Measurements from ENCODE around the gene MYB. TPM values are rescaled to one million over a fixed set of nuclear protein-coding genes. Genes with fewer than 3 reads are reported as not detected.
"Not testable (repeated sequence)": the region's sequence is repeated elsewhere in the genome, so short reads cannot be mapped to it uniquely, and the experiment has no call there.

The MYB gene
- total and polyA plus RNA-seq, 2 experiments from 2014 or later, result 0.21 to 0.51 TPM

DNA sequence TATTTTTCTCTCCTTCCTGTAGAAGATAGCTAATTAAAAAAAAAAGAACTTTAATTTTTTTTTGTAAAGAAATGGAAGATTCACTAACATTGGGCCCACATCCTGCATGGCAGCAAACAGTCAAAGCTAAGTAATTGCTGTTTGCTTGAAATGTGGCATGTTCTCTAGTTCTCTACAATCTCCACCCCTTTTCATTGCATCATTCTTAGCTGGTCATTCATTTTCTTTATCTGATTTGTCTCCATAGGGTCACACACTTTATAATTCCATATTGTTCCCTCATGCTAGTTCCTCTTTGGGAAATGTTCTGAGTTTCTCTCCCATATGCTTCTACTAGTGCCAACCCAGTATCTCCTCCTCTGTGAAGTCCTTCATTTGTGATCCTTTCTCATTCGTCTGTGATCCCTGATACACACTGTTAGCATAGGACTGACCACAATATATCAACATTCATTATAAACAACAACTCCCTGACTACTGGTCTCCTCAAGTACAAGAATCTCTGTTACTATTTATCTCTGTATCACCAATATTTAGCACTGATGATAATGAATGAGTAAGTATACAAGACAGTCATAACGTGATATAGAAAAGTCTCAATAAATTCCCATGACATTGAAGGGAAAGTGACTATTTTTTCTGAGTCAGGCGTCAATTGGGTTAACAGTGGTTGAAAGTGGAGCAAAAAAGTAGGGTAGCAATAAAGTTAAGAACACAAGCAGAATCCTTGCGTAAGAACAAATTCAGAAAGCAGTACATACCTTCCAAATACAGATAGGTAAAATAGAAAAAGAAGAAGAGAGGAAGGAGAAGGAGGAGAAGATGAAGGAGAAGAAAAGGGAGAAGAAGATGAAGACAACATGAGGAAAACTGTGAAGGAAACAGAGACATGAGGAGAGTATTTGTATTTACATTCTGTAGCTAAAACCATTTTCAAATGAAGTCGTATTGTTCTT is 33.2 kb upstream of the MYB start:
- no peaks in the 10 kb centered on the region for H3K36me3 ChIP-seq
- H3K4me1 ChIP-seq (ENCODE audit: low read depth), result no peaks in the 10 kb centered on the region

DNA sequence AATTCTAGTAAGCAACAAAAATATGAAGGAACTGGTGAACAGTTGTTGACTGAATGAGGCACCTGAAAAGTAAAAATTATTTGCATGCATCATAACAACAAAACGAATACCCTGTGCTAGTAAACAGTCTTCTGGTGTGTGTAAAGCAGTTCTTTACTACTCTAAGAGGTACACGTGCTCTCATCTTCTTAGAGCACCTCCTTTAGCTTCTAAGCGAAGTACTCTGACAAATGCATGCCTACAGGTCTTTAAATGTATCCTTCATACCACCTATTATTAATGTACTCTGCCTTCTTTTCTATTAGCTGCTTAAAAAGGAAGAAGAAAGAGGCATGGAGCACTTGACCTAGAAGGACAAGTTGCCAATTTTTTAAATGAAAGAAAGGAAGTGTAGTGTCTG is 32.2 kb upstream of the MYB start:
- Histone ChIP-seq H3K9me3 (ENCODE audit: low read depth) (no peaks in the 10 kb centered on the region), H3K36me3 (no peaks in the 10 kb centered on the region), H3K4me1 (ENCODE audit: low read depth) (no peaks in the 10 kb centered on the region), H3K27ac (no peak overlapping the region), H3K27me3 (no peaks in the 10 kb centered on the region), H3K4me3 (no peak overlapping the region)
- DNase-seq (ENCODE audit: low read depth in 1 of 2, low spot score in 1 of 2), result no peak
- TF ChIP-seq, protein P1, sequence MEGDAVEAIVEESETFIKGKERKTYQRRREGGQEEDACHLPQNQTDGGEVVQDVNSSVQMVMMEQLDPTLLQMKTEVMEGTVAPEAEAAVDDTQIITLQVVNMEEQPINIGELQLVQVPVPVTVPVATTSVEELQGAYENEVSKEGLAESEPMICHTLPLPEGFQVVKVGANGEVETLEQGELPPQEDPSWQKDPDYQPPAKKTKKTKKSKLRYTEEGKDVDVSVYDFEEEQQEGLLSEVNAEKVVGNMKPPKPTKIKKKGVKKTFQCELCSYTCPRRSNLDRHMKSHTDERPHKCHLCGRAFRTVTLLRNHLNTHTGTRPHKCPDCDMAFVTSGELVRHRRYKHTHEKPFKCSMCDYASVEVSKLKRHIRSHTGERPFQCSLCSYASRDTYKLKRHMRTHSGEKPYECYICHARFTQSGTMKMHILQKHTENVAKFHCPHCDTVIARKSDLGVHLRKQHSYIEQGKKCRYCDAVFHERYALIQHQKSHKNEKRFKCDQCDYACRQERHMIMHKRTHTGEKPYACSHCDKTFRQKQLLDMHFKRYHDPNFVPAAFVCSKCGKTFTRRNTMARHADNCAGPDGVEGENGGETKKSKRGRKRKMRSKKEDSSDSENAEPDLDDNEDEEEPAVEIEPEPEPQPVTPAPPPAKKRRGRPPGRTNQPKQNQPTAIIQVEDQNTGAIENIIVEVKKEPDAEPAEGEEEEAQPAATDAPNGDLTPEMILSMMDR (IDR thresholded peaks at IDR 0.05; ENCODE audit: low read depth, low read length), result no peak

More for the DNA sequence above, 33.2 kb upstream of the MYB start:
- no peak for DNase-seq (ENCODE audit: low read depth in 1 of 2, low spot score in 1 of 2)
- no peak overlapping the region for H3K27ac ChIP-seq
- no peaks in the 10 kb centered on the region for H3K27me3 ChIP-seq
- H3K4me3 ChIP-seq, result no peak overlapping the region
- no peaks in the 10 kb centered on the region for H3K9me3 ChIP-seq (ENCODE audit: low read depth)
- TF ChIP-seq, protein P1 (IDR thresholded peaks at IDR 0.05; ENCODE audit: low read depth, low read length), result no peak

DNA sequence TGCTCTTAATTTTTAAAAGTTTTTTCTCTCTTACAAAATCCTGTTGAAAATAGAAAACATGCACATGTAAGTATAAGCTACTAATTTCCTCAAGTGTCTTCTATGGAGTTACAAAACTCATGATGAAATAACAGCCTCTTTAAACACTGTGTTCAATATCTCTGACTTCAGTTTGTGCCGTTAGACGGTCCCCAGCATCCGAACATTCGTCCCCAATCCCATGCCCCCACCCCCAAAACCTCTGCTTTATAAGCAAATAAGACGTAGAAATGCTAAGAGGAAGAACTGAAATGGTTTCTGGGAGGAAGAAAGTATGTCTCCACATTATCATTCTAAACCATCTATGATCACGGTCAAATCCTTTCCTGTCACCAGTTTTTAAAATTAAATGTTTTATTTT is 31.7 kb upstream of the MYB start:
- no peak overlapping the region for H3K27ac ChIP-seq
- no peaks in the 10 kb centered on the region for H3K27me3 ChIP-seq
- no peak overlapping the region for H3K4me3 ChIP-seq
- H3K9me3 ChIP-seq (ENCODE audit: low read depth), result no peaks in the 10 kb centered on the region
- DNase-seq (ENCODE audit: low read depth in 1 of 2, low spot score in 1 of 2), result no peak
- no peaks in the 10 kb centered on the region for H3K36me3 ChIP-seq
- TF ChIP-seq, protein P1 (IDR thresholded peaks at IDR 0.05; ENCODE audit: low read depth, low read length), result no peak
- no peaks in the 10 kb centered on the region for H3K4me1 ChIP-seq (ENCODE audit: low read depth)

DNA sequence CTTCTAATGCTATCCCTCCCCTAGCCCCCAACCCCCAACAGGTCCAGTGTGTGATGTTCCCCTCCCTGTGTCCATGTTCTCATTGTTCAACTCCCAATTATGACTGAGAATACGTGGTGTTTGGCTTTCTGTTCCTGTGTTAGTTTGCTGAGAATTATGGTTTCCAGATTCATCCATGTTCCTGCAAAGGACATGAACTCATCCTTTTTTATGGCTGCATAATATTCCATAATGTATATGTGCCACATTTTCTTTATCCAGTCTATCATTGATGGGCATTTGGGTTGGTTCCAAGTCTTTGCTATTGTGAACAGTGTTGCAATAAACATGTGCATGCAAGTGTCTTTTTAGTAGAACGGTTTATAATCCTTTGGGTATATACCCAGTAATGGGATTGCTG is 30.6 kb upstream of the MYB start:
- H3K4me3 ChIP-seq; H3K4me1 ChIP-seq (ENCODE audit: low read depth); DNase-seq (ENCODE audit: low read depth in 1 of 2, low spot score in 1 of 2); H3K9me3 ChIP-seq (ENCODE audit: low read depth); H3K27ac ChIP-seq; H3K27me3 ChIP-seq; H3K36me3 ChIP-seq: not testable (repeated sequence)

DNA sequence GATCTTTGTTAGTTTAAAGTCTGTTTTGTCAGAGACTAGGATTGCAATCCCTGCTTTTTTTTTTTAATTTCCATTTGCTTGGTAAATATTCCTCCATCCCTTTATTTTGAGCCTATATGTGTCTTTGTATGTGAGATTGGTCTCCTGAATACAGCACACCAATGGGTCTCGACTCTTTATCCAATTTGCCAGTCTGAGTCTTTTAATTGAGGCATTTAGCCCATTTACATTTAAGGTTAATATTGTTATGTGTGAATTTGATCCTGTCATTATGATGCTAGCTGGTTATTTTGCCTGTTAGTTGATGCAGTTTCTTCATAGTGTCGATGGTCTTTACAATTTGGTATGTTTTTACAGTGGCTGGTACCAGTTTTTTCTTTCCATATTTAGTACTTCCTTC is 27.0 kb upstream of the MYB start:
- not testable (repeated sequence) for H3K36me3 ChIP-seq; H3K27me3 ChIP-seq; H3K4me1 ChIP-seq (ENCODE audit: low read depth); H3K9me3 ChIP-seq (ENCODE audit: low read depth); DNase-seq (ENCODE audit: low read depth in 1 of 2, low spot score in 1 of 2); H3K27ac ChIP-seq; H3K4me3 ChIP-seq

DNA sequence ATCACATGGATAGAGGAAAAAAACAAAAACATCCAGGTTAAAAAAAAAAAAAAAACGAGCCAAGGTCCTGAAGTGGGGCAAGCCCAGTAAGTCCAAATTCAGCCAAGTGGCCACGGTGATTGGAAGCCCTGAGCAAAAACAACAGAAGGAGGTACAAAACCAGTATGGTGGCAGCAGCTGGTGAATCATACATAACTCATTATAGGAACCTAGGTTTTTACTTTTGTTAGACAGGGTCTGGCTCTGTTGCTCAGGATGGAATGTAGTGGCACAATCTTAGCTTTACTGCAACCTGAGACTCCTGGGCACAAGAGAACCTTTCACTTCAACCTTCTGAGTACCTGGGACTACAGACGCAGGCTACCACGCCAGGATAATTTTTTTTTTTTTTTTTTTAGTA is 22.7 kb upstream of the MYB start:
- Histone ChIP-seq H3K27ac (no peak overlapping the region), H3K27me3 (no peaks in the 10 kb centered on the region), H3K36me3 (no peaks in the 10 kb centered on the region), H3K9me3 (ENCODE audit: low read depth) (no peaks in the 10 kb centered on the region), H3K4me1 (ENCODE audit: low read depth) (no peaks in the 10 kb centered on the region), H3K4me3 (no peak overlapping the region)
- no peak for DNase-seq (ENCODE audit: low read depth in 1 of 2, low spot score in 1 of 2)
- TF ChIP-seq, protein P1 (IDR thresholded peaks at IDR 0.05; ENCODE audit: low read depth, low read length), result no peak
